ENCODE data around the gene CHPF2.

The CHPF2 gene

GRCh38 chr7:151246102-151246850 is 14.0 kb downstream of the CHPF2 start:
- DNase-seq (ENCODE audit: low read depth) = no peak

- DNase-seq (ENCODE audit: low read depth) = no peak
Measured at GRCh38 chr7:151246851-151247580, 14.7 kb downstream of the CHPF2 start.

- no peak for DNase-seq (ENCODE audit: low read depth)
Measured at GRCh38 chr7:151247611-151248345, 15.5 kb downstream of the CHPF2 start.

GRCh38 chr7:151248346-151249033 is 16.2 kb downstream of the CHPF2 start, which contains the start of gene SMARCD3:
SMARCD3 (minus strand) TSS chr7:151248694; CDS start chr7:151248562, 132 bp downstream.
- peak; percentile 32 for DNase-seq (ENCODE audit: low read depth)

GRCh38 chr7:151249034-151249731 is 16.9 kb downstream of the CHPF2 start:
- peak; percentile 36 for DNase-seq (ENCODE audit: low read depth)

- no peak for DNase-seq (ENCODE audit: low read depth)
Measured at GRCh38 chr7:151249732-151250072, 17.4 kb downstream of the CHPF2 start.

GRCh38 chr7:151250181-151251132 is 18.2 kb downstream of the CHPF2 start:
- no peak for DNase-seq (ENCODE audit: low read depth)

GRCh38 chr7:151251328-151251688 is 19.0 kb downstream of the CHPF2 start:
- DNase-seq (ENCODE audit: low read depth) = no peak

GRCh38 chr7:151251689-151252560 is 19.6 kb downstream of the CHPF2 start:
- DNase-seq (ENCODE audit: low read depth) = peak; percentile 52

GRCh38 chr7:151252561-151252835 is 20.2 kb downstream of the CHPF2 start:
- DNase-seq (ENCODE audit: low read depth) = no peak

- no peak for DNase-seq (ENCODE audit: low read depth)
Measured at GRCh38 chr7:151252961-151253711, 20.9 kb downstream of the CHPF2 start.

- DNase-seq (ENCODE audit: low read depth) = no peak
Measured at GRCh38 chr7:151254316-151254715, 22.0 kb downstream of the CHPF2 start.

GRCh38 chr7:151254851-151255250 is 22.6 kb downstream of the CHPF2 start:
- no peak for DNase-seq (ENCODE audit: low read depth)

GRCh38 chr7:151255390-151255789 is 23.1 kb downstream of the CHPF2 start:
- DNase-seq (ENCODE audit: low read depth) = no peak

GRCh38 chr7:151256410-151257045 is 24.2 kb downstream of the CHPF2 start:
- no peak for DNase-seq (ENCODE audit: low read depth)

GRCh38 chr7:151257990-151258389 is 25.7 kb downstream of the CHPF2 start:
- DNase-seq (ENCODE audit: low read depth) = no peak

- no peak for DNase-seq (ENCODE audit: low read depth)
Measured at GRCh38 chr7:151260471-151260870, 28.2 kb downstream of the CHPF2 start.

- DNase-seq (ENCODE audit: low read depth) = no peak
Measured at GRCh38 chr7:151260883-151261282, 28.6 kb downstream of the CHPF2 start.

GRCh38 chr7:151261529-151261928 is 29.2 kb downstream of the CHPF2 start:
- DNase-seq (ENCODE audit: low read depth) = no peak
